Dermis blood vessel endothelial cell (primary cell): ENCODE measurements around the gene PHOSPHO1. TPM values are rescaled to one million over a fixed set of nuclear protein-coding genes. Genes with fewer than 3 reads are reported as not detected.

Source experiments
- DNase-seq: peaks from one replicate; pipeline ENCODE4 v3.0.0; 2010
- total RNA-seq: library from RNA; depleted of rRNA; stranded (reverse); fragments of >200 nt; gene quantifications from 2 replicates; pipeline ENCODE4 v1.2.3, GENCODE V29; 2014

The PHOSPHO1 gene
- total RNA-seq, 1 donor from 2014 or later: not detected

- no peak for DNase-seq
Observed at GRCh38 chr17:49217651-49218413, 12.8 kb downstream of the PHOSPHO1 start.

GRCh38 chr17:49216953-49217650 is 13.5 kb downstream of the PHOSPHO1 start:
- peak; percentile 32 for DNase-seq

GRCh38 chr17:49216482-49216881 is 14.1 kb downstream of the PHOSPHO1 start:
- DNase-seq: no peak

GRCh38 chr17:49214676-49215360 is 15.8 kb downstream of the PHOSPHO1 start:
- DNase-seq: peak; percentile 78

GRCh38 chr17:49213847-49214246 is 16.7 kb downstream of the PHOSPHO1 start:
- no peak for DNase-seq

GRCh38 chr17:49213399-49213798 is 17.2 kb downstream of the PHOSPHO1 start:
- DNase-seq: no peak

GRCh38 chr17:49210158-49211029 is 20.2 kb downstream of the PHOSPHO1 start, which contains the start of the genes ABI3 and GNGT2:
Gene ABI3 (plus strand): TSS chr17:49210707. CDS start chr17:49210725, 18 bp downstream.
Gene GNGT2 (minus strand): TSS chr17:49210574. CDS start chr17:49207422, 3,152 bp downstream.
- peak; percentile 89 for DNase-seq

- DNase-seq: no peak
Observed at GRCh38 chr17:49209061-49209571, 21.5 kb downstream of the PHOSPHO1 start.

- DNase-seq: no peak
Observed at GRCh38 chr17:49204516-49204915, 26.1 kb downstream of the PHOSPHO1 start.

GRCh38 chr17:49203796-49204195 is 26.8 kb downstream of the PHOSPHO1 start:
- DNase-seq: no peak

- DNase-seq: peak; percentile 75
Observed at GRCh38 chr17:49201481-49201927, 29.1 kb downstream of the PHOSPHO1 start.

- DNase-seq: no peak
Observed at GRCh38 chr17:49200423-49201083, 30.0 kb downstream of the PHOSPHO1 start.

GRCh38 chr17:49198211-49198610 is 32.4 kb downstream of the PHOSPHO1 start:
- no peak for DNase-seq

GRCh38 chr17:49197346-49197998 is 33.1 kb downstream of the PHOSPHO1 start:
- no peak for DNase-seq

- no peak for DNase-seq
Observed at GRCh38 chr17:49196520-49196919, 34.1 kb downstream of the PHOSPHO1 start.

- no peak for DNase-seq
Observed at GRCh38 chr17:49195751-49196150, 34.8 kb downstream of the PHOSPHO1 start.

- no peak for DNase-seq
Observed at GRCh38 chr17:49194297-49194607, 36.3 kb downstream of the PHOSPHO1 start.

GRCh38 chr17:49193513-49194296 is 36.9 kb downstream of the PHOSPHO1 start:
- peak; percentile 65 for DNase-seq

- peak; percentile 89 for DNase-seq
Observed at GRCh38 chr17:49191917-49192741, 38.5 kb downstream of the PHOSPHO1 start.
